GM19324 (cell line): ENCODE results near the gene XPO6.
"Not testable (repeated sequence)": the region's sequence is repeated elsewhere in the genome, so short reads cannot be mapped to it uniquely, and the experiment has no call there.

Experiments used
- ATAC-seq: cut with Tn5 transposase; IDR thresholded peaks from one replicate; pipeline ENCODE4 v1.9.1; 2021; ENCODE audit warnings: mild to moderate bottlenecking, moderate library complexity; ENCODE audit not compliant: unreplicated experiment, low FRiP score

XPO6 gene

GRCh38 chr16:28118637-28119036, 93.1 kb downstream of the XPO6 start:
- ATAC-seq, result no peak

DNA sequence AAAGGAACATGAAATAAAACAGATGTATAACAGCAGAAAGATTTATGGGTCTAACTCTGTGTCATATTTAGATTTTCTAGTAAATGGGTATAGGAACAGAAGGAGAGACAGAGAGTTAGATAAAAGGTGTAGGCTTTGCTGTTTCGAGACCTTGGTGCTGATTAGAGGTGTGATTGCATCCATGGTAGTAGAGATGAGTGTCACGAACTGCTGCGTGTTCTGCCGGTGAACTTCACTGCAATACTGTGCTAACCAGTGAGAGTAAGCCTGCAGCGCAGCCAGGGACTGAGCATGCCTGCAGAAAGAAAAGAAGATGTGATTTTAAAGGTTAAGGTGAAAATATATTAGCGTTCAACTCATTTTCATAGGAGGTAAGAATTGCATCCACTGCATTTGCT, 94.6 kb downstream of the XPO6 start:
- no peak for ATAC-seq

DNA sequence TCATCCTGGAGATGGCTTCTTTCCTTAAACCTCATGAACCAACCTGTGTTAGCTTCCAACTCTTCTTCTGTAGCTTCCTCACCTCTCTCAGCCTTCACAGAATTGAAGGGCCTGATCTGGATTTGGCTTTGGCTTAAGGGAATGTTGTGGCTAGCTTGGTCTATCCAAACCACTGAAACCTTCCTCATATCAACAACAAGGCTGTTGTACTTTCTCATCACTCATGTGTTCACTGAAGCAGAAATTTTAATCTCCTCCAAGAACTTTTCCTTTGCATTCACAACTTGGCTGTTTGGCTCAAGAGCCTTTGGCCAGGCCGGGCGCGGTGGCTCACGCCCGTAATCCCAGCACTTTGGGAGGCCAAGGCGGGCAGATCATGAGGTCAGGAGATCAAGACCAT, 95.9 kb downstream of the XPO6 start:
- ATAC-seq, result not testable (repeated sequence)

DNA sequence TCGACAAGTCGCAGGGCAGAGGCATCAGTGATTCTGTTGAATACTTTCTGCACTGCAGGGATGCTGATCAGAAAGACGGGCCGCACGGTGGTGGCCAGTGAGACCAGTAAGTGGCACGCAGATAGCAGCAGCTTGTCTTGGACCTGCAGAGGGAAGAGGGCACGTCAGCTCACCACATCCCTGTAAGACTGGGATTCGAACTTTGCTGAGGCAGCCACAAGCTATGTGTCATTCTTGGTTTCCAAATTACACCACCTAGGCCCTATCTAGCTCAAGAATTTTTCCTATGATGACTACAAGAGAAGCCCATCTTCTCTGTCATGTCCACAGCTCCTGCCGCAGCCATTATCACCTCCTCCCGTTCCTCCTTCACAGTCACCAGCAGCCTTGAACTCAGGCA, 98.9 kb downstream of the XPO6 start:
- ATAC-seq, result no peak

DNA sequence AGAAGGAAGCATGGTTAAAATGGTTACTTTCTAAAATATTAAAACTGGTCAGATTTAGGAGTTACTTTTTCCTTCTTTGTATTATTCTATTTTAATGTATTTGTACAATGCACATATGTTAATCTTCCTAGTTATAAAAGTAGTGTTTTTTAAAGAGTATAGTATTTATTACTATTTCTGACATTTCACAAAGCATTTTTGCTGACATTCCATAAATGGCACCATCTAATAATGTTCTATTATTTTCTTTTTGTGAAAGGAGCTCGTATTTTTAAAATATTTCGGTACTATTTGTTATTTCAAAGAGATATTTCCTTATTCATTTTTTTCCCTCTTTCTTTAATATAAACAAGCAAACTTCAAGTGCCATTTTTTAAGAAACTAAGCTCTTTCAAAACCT, 100.8 kb downstream of the XPO6 start:
- ATAC-seq, result no peak

DNA sequence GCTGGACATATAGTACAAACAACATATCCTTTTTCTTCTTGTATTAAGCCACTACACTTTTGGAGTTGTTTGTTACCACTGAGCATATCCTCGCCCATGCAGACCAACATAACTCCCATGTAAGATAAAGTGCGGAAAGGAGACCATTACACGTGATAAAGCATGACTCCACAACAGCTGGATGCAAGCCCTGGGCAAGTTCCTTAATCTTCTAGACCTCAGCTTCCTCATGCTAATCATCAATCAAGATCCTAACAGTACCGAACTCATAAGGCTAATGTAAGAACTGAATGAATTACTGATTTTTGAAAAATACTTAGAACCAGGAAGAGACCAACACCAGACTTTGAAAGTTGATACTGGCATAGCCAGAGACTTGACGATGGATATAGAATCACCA, 101.3 kb downstream of the XPO6 start:
- no peak for ATAC-seq

GRCh38 chr16:28110074-28110473, 101.7 kb downstream of the XPO6 start:
- ATAC-seq, result no peak

DNA sequence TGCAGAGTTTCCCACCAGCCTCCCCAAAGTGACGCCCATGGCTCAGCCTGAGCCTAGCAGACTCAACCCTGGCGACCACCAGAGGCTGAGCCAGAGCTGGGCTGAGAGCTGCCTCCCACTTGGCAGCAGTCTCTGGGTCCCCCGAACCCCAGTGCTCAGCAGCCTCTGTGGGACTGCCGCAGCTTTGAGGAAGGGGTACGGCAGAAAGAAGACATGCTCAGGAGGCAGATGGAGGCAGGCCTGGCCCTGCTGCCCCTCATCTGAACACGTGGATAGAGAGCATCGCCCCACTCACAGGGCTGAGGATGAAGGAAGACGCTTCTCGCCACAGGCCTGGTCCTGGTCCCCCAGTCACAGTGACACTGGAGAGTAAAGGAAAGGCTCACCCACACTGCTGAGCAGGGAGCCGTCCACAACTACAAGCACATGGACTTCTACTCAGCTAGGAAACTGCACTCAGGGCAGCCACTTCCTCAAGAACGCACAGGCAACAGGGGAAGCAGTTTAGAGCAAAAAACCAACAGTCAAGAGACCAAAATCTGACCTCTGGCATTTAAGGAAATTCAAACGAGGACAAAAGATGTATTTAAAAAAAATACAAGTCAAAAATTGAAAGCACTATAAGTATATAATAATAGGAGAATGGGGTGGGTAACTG, 103.0 kb downstream of the XPO6 start:
- no peak for ATAC-seq

DNA sequence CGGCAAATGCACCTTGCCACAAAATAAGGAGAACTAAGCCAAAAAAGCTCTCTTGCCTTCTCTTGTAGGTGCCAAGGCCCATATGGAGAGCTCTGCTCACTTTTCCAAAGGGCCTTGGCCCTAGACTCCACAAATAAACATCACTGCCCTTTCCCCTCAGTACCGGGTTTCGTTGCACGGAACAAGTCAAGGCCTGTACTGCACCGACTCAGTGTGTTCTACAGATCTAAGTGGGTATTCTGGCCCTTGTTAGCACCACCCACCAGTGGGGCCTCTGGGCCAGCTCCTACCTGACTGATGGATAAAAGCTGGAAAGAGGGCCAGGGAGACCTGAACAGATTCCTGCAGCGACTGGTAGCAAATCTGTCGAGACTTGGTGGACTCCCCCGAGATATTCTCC, 104.5 kb downstream of the XPO6 start:
- no peak for ATAC-seq

- ATAC-seq, result no peak
These were observed 105.1 kb downstream of the XPO6 start for GRCh38 chr16:28106467-28107215.

GRCh38 chr16:28105954-28106353, 105.8 kb downstream of the XPO6 start:
- no peak for ATAC-seq

DNA sequence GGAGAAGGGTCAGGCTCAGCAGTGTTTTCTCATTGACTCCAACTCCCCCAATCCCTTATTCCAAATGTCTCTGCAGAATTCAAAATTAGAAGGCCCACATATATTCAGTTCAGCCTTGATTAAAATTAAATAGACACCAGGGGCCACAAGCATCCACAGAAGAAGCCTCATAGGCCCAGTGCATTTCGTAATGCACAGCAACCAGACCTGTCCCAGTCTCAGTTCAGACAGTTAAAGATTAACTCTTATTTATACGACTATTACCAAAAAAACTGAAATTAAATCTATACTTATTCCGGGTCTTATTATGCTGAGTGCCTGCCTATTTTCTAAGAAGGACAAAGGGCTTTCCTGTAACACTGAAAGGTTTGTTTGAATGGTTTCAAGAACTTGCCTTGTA, 106.5 kb downstream of the XPO6 start:
- no peak for ATAC-seq

- ATAC-seq, result no peak
These were observed 107.4 kb downstream of the XPO6 start for GRCh38 chr16:28104404-28104803.

GRCh38 chr16:28103516-28104170, 108.1 kb downstream of the XPO6 start:
- ATAC-seq, result no peak

- no peak for ATAC-seq
These were observed 110.3 kb downstream of the XPO6 start for GRCh38 chr16:28101533-28101890.

- no peak for ATAC-seq
These were observed 110.8 kb downstream of the XPO6 start for GRCh38 chr16:28100810-28101532.

GRCh38 chr16:28098959-28099945, 112.5 kb downstream of the XPO6 start:
- ATAC-seq, result no peak

DNA sequence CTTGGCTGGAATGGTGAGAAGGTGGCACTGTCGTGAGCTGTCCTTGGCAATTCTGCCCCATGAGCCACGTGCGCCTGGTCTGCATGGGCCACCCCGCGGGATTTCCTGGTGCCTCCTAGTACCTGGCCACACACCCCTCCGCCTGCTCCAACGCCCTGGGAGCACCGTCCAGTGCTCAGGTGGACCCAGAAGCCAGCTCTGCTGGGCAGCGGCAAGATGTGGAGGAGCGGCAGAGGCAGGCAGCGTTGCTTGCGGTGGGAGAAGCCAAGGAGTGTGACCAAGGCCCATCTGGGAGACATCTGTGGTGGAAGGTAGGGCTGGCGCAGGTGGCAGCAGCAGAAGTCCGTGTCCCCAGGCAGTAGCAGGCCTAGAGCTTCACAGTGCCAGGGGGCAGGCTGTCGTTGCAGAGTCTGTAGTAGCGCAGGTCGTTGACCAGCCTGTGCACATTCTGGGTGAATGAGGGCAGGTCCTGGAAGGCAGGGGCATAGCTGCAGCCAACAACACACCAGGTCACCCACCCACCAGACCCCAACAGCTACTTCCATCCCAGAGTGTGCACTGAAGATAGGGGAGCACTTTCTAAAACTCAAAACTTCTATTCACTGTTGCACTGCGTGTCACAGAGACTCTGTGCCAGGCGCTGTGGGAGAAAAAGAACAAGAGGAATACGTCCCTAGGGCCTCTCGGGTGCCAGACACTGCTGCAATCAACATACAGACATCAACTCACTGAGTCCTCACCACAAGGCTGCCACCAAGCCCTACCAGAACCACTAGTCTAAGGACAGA, 113.4 kb downstream of the XPO6 start:
- ATAC-seq, result no peak
